ENCODE results near the gene RARG.

DNA sequence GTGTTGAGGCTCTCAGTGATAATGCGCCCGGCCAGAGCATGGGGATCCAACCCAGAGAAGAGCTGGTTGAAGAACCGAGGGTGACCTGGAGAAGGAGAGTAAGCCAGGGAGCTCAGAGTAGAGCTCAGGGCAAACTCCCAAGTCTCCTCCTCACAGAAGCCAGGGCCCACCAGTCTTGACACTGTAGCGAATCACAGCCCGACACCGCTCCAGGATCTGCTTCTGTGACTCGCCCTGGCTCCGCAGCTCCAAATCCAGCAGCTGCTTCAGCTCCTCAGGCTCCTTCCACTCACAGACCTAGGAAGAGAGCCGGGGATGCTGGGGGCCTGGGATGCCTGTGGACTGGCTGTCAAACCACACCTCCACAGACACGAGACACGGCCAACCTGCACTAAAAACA lies 59.7 kb downstream of the RARG start:
- TF ChIP-seq, protein P1, sequence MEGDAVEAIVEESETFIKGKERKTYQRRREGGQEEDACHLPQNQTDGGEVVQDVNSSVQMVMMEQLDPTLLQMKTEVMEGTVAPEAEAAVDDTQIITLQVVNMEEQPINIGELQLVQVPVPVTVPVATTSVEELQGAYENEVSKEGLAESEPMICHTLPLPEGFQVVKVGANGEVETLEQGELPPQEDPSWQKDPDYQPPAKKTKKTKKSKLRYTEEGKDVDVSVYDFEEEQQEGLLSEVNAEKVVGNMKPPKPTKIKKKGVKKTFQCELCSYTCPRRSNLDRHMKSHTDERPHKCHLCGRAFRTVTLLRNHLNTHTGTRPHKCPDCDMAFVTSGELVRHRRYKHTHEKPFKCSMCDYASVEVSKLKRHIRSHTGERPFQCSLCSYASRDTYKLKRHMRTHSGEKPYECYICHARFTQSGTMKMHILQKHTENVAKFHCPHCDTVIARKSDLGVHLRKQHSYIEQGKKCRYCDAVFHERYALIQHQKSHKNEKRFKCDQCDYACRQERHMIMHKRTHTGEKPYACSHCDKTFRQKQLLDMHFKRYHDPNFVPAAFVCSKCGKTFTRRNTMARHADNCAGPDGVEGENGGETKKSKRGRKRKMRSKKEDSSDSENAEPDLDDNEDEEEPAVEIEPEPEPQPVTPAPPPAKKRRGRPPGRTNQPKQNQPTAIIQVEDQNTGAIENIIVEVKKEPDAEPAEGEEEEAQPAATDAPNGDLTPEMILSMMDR (conservative IDR thresholded peaks at IDR 0.05; ENCODE audit: low read depth, low read length) = no peak
- TF ChIP-seq EZH2 (IDR thresholded peaks at IDR 0.05; ENCODE audit: low read length, unreplicated experiment) (no peak), EZH2phosphoT487 (IDR thresholded peaks at IDR 0.05; ENCODE audit: borderline replicate concordance, low read length) (no peak)

Measured in PC-3 (cell line).